ENCODE results near the gene RIT1. TPM values are rescaled to one million over a fixed set of nuclear protein-coding genes. Genes with fewer than 3 reads are reported as not detected.
A peak's percentile ranks its signal among the peaks of the same experiment; 100 is the strongest.

The RIT1 gene
- total and polyA plus RNA-seq, 3 donors from 2014 or later, result 25.7 to 31.1 (median 26.1) TPM

DNA sequence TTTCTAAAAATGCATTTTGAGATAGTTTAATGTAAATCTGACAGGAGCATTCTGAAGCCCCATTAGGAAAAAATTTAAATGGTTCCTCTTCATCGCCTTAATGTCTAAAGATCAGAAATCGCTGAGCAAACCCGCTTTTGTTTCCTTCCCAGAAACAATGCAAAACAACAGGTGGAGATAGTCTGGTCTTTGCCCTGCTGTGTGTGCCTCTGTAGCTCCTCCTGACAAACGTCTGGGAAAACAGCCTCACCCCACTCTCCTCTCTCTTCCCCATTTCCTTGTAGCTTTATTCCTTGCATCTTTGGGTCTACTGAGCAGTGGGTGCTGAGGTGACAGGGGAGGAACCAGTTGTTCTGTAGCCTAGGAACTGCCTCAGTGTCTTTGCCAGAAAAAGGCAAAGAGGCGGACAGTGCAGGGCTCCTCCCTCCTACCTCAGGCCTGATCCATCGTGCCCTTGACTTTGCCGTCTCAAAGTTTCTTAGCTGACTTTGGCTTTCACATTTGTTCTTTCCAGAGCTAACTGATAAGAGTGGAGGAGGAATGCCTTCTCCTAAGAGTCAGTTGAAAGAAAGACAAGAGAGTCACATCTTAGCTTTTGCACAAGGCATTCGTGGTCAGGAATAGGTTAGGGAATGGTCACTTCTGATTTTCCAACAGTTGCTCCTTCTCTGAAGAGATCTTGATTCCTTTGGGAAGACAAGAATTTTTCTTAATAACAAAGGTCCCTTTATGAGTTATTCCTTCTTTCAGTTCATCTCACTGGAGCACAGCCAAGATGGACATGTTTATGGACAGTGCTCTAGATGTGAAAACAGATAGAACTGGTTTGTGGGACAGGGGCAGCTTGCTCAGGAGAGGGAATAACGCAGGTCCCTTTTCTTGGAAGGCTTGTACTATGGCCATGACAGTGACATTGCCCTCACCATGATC, 26.9 kb downstream of the RIT1 start:
- no peak overlapping the region for H3K4me3 ChIP-seq
- peak overlapping the region; percentile 59 to 67 for H3K27ac ChIP-seq
- DNase-seq, result peak; percentile 75
- 37 to 60% methylated on average over 9 of the region's 9 CpGs for WGBS, 2 donors
- TF ChIP-seq POLR2A (IDR thresholded peaks at IDR 0.05), result no peak
- TF ChIP-seq, protein P1, sequence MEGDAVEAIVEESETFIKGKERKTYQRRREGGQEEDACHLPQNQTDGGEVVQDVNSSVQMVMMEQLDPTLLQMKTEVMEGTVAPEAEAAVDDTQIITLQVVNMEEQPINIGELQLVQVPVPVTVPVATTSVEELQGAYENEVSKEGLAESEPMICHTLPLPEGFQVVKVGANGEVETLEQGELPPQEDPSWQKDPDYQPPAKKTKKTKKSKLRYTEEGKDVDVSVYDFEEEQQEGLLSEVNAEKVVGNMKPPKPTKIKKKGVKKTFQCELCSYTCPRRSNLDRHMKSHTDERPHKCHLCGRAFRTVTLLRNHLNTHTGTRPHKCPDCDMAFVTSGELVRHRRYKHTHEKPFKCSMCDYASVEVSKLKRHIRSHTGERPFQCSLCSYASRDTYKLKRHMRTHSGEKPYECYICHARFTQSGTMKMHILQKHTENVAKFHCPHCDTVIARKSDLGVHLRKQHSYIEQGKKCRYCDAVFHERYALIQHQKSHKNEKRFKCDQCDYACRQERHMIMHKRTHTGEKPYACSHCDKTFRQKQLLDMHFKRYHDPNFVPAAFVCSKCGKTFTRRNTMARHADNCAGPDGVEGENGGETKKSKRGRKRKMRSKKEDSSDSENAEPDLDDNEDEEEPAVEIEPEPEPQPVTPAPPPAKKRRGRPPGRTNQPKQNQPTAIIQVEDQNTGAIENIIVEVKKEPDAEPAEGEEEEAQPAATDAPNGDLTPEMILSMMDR (IDR thresholded peaks at IDR 0.05), result no peak
- H3K36me3 ChIP-seq (ENCODE audit: low read depth, missing control alignments), result no peaks in the 10 kb centered on the region
- H3K27me3 ChIP-seq, result no peaks in the 10 kb centered on the region
- intact Hi-C loops (cut with DNase I; ENCODE audit: low total_unique reads), result no loop called here
- peaks cover 13% of the 10 kb centered on the region for H3K4me1 ChIP-seq
- no peaks in the 10 kb centered on the region for H3K9me3 ChIP-seq

DNA sequence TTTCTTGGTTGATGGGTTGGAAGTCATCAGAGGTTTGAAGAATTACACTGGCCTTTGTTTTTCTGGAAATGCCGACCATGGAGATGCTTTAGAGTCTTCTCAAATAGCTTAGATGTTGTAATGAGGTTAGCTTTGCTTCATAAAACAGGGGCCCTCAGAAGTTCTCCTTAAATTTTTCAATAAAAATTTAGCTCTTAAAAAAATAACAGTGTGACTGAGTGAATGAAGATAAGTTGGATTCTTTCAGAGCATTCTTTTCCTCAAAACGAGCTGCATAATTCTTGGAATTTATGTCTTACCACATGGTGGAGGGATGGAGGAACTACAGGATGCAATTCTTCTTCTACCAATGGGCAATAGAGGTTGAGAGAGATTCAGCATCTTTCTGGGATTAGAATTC, 28.4 kb downstream of the RIT1 start:
- H3K27ac ChIP-seq, result peak overlapping the region in 1 of 2 donors; percentile 67
- peaks cover 13% of the 10 kb centered on the region for H3K4me1 ChIP-seq
- intact Hi-C loops (cut with DNase I; ENCODE audit: low total_unique reads), result no loop called here
- no peak for TF ChIP-seq POLR2A (IDR thresholded peaks at IDR 0.05)
- TF ChIP-seq, protein P1 (IDR thresholded peaks at IDR 0.05), result no peak
- no peak overlapping the region for H3K4me3 ChIP-seq
- H3K9me3 ChIP-seq, result no peaks in the 10 kb centered on the region
- DNase-seq, result no peak
- WGBS, 2 donors, result 65% methylated on average over 2 of the region's 2 CpGs
- no peaks in the 10 kb centered on the region for H3K27me3 ChIP-seq
- H3K36me3 ChIP-seq (ENCODE audit: low read depth, missing control alignments), result no peaks in the 10 kb centered on the region

DNA sequence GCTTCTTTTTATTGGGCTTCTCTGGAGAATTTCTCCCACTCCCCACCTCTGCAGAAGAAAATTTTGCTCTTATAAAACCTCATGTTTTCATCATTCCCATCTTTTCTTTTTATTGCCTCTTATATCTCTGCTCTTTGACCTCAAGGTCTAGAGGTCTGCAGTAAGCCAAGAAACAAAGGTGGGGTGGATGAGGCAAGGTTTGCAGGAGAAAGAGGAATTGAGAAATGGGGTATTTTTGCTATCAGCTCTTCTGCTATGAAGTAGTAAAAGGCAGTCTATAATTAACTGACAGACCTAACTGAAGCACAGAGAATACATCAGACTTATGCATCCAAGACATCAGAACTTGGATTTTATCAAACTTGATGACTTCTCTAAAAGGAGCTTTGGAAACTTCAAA, 28.9 kb downstream of the RIT1 start:
- intact Hi-C loops (cut with DNase I; ENCODE audit: low total_unique reads), result no loop called here
- H3K27me3 ChIP-seq, result no peaks in the 10 kb centered on the region
- no peak overlapping the region for H3K27ac ChIP-seq
- TF ChIP-seq, protein P1 (IDR thresholded peaks at IDR 0.05), result no peak
- H3K4me1 ChIP-seq, result peaks cover 13% of the 10 kb centered on the region
- DNase-seq, result no peak
- H3K36me3 ChIP-seq (ENCODE audit: low read depth, missing control alignments), result no peaks in the 10 kb centered on the region
- no peaks in the 10 kb centered on the region for H3K9me3 ChIP-seq
- no peak overlapping the region for H3K4me3 ChIP-seq

DNA sequence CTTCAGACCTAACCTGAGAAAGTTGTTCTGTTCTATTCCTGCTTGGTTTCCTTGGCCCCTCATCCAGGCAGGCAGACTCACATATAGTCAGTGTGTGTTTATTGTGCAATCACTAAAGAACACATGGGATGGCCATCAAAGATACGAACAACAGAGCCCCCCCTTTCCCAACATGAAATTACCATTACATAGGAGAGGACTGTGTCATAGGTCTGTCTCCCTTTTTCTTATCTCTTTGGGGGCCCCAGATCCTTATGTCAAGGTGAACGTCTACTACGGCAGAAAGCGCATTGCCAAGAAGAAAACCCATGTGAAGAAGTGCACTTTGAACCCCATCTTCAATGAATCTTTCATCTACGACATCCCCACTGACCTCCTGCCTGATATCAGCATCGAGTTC, 30.2 kb downstream of the RIT1 start:
- H3K36me3 ChIP-seq (ENCODE audit: low read depth, missing control alignments), result no peaks in the 10 kb centered on the region
- no peaks in the 10 kb centered on the region for H3K9me3 ChIP-seq
- intact Hi-C loops (cut with DNase I; ENCODE audit: low total_unique reads), result no loop called here
- no peak overlapping the region for H3K27ac ChIP-seq
- H3K4me3 ChIP-seq, result no peak overlapping the region
- TF ChIP-seq, protein P1 (IDR thresholded peaks at IDR 0.05), result no peak
- no peak for TF ChIP-seq POLR2A (IDR thresholded peaks at IDR 0.05)
- no peaks in the 10 kb centered on the region for H3K27me3 ChIP-seq
- no peak for DNase-seq
- peaks cover 13% of the 10 kb centered on the region for H3K4me1 ChIP-seq
- 82 to 85% methylated on average over 6 of the region's 6 CpGs for WGBS, 2 donors

DNA sequence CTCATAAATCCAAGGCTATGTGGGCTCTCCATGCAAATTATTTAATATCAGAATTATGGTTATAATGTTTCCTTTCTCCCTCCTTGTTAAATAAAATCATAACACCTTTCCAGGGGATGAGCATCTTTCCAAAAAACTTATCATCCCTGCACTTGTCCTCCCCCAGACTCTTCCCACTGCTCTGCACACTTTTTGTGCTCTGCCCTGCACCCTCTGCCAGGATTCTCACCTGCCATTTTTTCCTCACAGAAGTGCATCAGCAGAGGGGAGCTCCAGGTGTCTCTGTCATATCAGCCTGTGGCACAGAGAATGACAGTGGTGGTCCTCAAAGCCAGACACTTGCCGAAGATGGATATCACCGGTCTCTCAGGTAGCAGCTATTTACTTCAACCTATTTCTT, 30.9 kb downstream of the RIT1 start:
- Histone ChIP-seq H3K9me3 (no peaks in the 10 kb centered on the region), H3K27me3 (no peaks in the 10 kb centered on the region), H3K36me3 (ENCODE audit: low read depth, missing control alignments) (no peaks in the 10 kb centered on the region), H3K4me1 (peaks cover 13% of the 10 kb centered on the region), H3K4me3 (no peak overlapping the region), H3K27ac (no peak overlapping the region)
- intact Hi-C loops (cut with DNase I; ENCODE audit: low total_unique reads), result no loop called here
- TF ChIP-seq, protein P1 (IDR thresholded peaks at IDR 0.05), result no peak
- no peak for TF ChIP-seq POLR2A (IDR thresholded peaks at IDR 0.05)
- DNase-seq, result no peak
- WGBS, 2 donors, result 82 to 95% methylated on average over 2 of the region's 2 CpGs

All from testis (tissue), 3 donors.